Measurements from ENCODE around the gene CDH4. TPM values are rescaled to one million over a fixed set of nuclear protein-coding genes. Genes with fewer than 3 reads are reported as not detected.

The CDH4 gene
- polyA plus RNA-seq, 1 experiment: 1.5 TPM

- POLR2A ChIA-PET: no interaction called here
- TF ChIP-seq CTCF (IDR thresholded peaks at IDR 0.05; ENCODE audit: insufficient read depth, low read depth, low read length): no peak
- Histone ChIP-seq H3K36me3 (ENCODE audit: control insufficient read depth, insufficient read depth, low read length) (no peaks in the 10 kb centered on the region), H3K27me3 (ENCODE audit: control insufficient read depth, insufficient read depth, low read length) (no peaks in the 10 kb centered on the region; the same call in 1 of the 2 replicates), H3K4me3 (ENCODE audit: low read depth, low read length) (no peak overlapping the region)
- CTCF ChIA-PET: no interaction called here
- DNase-seq (ENCODE audit: low read depth): no peak
Measured at GRCh38 chr20:61801428-61801827, 549.4 kb downstream of the CDH4 start.

- H3K27me3 ChIP-seq (ENCODE audit: control insufficient read depth, insufficient read depth, low read length): no peaks in the 10 kb centered on the region; the same call in 1 of the 2 replicates
Measured at GRCh38 chr20:61801857-61802442, 549.9 kb downstream of the CDH4 start.

GRCh38 chr20:61802721-61803311 is 550.8 kb downstream of the CDH4 start:
- ChIA-PET POLR2A (no interaction called here), CTCF (no interaction called here)
- Histone ChIP-seq H3K27me3 (ENCODE audit: control insufficient read depth, insufficient read depth, low read length) (no peaks in the 10 kb centered on the region; the same call in 1 of the 2 replicates), H3K36me3 (ENCODE audit: control insufficient read depth, insufficient read depth, low read length) (no peaks in the 10 kb centered on the region), H3K4me3 (ENCODE audit: low read depth, low read length) (no peak overlapping the region)
- no peak for TF ChIP-seq CTCF (IDR thresholded peaks at IDR 0.05; ENCODE audit: insufficient read depth, low read depth, low read length)
- no peak for DNase-seq (ENCODE audit: low read depth)

More at GRCh38 chr20:61801857-61802442, 549.9 kb downstream of the CDH4 start:
- CTCF ChIA-PET: no interaction called here
- TF ChIP-seq CTCF (IDR thresholded peaks at IDR 0.05; ENCODE audit: insufficient read depth, low read depth, low read length): no peak
- Histone ChIP-seq H3K36me3 (ENCODE audit: control insufficient read depth, insufficient read depth, low read length) (no peaks in the 10 kb centered on the region), H3K4me3 (ENCODE audit: low read depth, low read length) (no peak overlapping the region)
- DNase-seq (ENCODE audit: low read depth): no peak
- POLR2A ChIA-PET: no interaction called here

DNA sequence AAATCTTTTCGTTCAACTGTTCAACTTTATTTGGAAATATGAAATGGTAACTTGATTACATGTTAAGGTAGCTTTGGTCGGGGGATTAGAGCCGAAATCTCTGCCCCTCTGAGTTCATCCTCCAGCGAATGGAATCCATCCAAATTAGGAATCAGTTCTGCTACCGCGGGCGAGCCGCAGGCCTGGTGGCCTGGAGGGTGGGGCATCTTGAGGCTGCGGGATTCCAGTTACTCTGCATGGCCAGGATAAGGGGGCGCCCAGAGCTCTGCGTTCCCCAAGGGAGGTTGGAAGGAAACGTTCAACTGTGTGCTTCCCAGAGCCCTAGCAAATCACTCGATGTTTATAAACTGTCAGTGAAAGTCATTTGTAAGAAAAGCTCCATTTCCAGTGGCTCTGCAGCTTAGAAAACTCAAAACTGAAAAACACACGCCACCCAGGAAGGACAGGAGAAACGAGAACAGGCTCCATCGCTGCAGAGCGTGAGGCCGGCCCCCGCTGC is 551.4 kb downstream of the CDH4 start:
- ChIA-PET POLR2A (no interaction called here), CTCF (no interaction called here)
- no peak overlapping the region for H3K4me3 ChIP-seq (ENCODE audit: low read depth, low read length)
- no peak for DNase-seq (ENCODE audit: low read depth)
- H3K27me3 ChIP-seq (ENCODE audit: control insufficient read depth, insufficient read depth, low read length): no peaks in the 10 kb centered on the region; the same call in 1 of the 2 replicates
- no peak for TF ChIP-seq CTCF (IDR thresholded peaks at IDR 0.05; ENCODE audit: insufficient read depth, low read depth, low read length)
- H3K36me3 ChIP-seq (ENCODE audit: control insufficient read depth, insufficient read depth, low read length): no peaks in the 10 kb centered on the region

DNA sequence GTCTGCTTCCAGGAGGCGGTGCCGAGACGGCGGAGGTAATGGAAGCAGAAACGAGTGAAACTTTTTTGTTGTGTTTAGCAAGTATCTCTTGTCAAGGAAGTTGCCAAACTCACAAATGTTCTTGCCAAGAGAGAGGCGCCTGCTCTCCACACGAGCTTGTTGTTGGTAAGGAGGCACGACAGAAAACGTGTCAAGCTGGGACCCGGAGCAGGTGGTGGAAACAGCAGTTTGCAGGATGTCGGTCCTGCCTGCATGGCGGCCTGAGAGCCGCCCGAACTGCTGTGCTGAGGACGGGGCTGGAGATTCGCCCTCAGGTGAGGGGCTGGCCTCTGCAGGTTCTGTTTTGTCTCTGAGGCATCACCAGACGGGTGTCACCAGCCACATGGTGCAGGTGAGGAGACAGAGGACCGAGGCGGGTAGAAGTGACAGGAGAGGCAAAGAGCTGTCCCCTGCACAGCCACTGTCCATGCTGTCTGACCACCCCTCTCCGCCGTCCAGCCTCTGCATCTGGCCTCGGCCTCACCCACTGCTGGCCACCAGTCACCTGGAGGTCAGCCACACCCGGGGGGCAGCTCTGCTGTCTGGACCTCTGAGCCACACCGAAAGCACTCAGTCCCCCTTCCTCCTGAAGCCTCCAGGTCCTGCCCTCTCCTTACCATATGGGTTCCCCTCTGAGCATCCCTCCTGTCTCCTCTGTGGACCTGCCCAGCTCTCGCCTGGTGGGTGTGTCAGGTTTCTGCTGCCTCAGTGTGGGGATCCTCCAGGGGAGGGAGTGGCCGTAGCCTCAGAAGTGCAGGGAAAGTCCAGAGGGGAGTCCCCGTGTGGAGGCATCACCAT is 552.1 kb downstream of the CDH4 start:
- TF ChIP-seq CTCF (IDR thresholded peaks at IDR 0.05; ENCODE audit: insufficient read depth, low read depth, low read length): no peak
- H3K27me3 ChIP-seq (ENCODE audit: control insufficient read depth, insufficient read depth, low read length): no peaks in the 10 kb centered on the region; the same call in 1 of the 2 replicates
- no peaks in the 10 kb centered on the region for H3K36me3 ChIP-seq (ENCODE audit: control insufficient read depth, insufficient read depth, low read length)
- DNase-seq (ENCODE audit: low read depth): no peak
- CTCF ChIA-PET: no interaction called here
- H3K4me3 ChIP-seq (ENCODE audit: low read depth, low read length): no peak overlapping the region
- POLR2A ChIA-PET: no interaction called here

All from BJ (cell line).